Neutrophil (primary cell): Measurements from ENCODE around the gene PAIP2.
A peak's percentile ranks its signal among the peaks of the same experiment; 100 is the strongest.

ENCODE experiments used
- H3K27ac ChIP-seq: fragments of 200-600 bp; sonication (generic); 2 replicates; pipeline ENCODE4 v1.5.1; 2016; ENCODE audit warnings: mild to moderate bottlenecking, moderate library complexity
- H3K27me3 ChIP-seq: fragments of 200-600 bp; sonication (generic); 2 replicates; pipeline ENCODE4 v1.6.0; 2016; ENCODE audit warnings: mild to moderate bottlenecking
- H3K36me3 ChIP-seq: fragments of 200-600 bp; sonication (generic); 2 replicates; pipeline ENCODE4 v1.5.1; 2017
- H3K4me1 ChIP-seq, 2 experiments: fragments of 200-600 bp in 1 of 2; sonication (generic) in 1 of 2; 1 replicate in 1 of 2; 2 replicates in 1 of 2; pipeline versions ENCODE4 v1.5.1 to v1.6.1; 2013 to 2016; ENCODE audit warnings: low read depth in 1 of 2, low read length in 1 of 2, mild to moderate bottlenecking in 1 of 2, moderate library complexity in 1 of 2; ENCODE audit not compliant: control insufficient read depth in 1 of 2, insufficient read depth in 1 of 2
- H3K4me3 ChIP-seq, 2 experiments: fragments of 200-600 bp in 1 of 2; sonication (generic) in 1 of 2; 1 replicate in 1 of 2; 2 replicates in 1 of 2; pipeline ENCODE4 v1.5.1; 2013 to 2016; ENCODE audit warnings: low read depth in 1 of 2, low read length in 1 of 2, mild to moderate bottlenecking in 1 of 2, moderate library complexity in 1 of 2
- H3K9me3 ChIP-seq: fragments of 200-600 bp; sonication (generic); 2 replicates; pipeline ENCODE4 v1.5.1; 2016
- TF ChIP-seq, protein P1 (sequence below): fragments of 200-600 bp; sonication (generic); IDR thresholded peaks from 2 replicates; pipeline ENCODE4 v1.5.1; 2016; ENCODE audit warnings: antibody characterized with exemption

The PAIP2 gene

DNA sequence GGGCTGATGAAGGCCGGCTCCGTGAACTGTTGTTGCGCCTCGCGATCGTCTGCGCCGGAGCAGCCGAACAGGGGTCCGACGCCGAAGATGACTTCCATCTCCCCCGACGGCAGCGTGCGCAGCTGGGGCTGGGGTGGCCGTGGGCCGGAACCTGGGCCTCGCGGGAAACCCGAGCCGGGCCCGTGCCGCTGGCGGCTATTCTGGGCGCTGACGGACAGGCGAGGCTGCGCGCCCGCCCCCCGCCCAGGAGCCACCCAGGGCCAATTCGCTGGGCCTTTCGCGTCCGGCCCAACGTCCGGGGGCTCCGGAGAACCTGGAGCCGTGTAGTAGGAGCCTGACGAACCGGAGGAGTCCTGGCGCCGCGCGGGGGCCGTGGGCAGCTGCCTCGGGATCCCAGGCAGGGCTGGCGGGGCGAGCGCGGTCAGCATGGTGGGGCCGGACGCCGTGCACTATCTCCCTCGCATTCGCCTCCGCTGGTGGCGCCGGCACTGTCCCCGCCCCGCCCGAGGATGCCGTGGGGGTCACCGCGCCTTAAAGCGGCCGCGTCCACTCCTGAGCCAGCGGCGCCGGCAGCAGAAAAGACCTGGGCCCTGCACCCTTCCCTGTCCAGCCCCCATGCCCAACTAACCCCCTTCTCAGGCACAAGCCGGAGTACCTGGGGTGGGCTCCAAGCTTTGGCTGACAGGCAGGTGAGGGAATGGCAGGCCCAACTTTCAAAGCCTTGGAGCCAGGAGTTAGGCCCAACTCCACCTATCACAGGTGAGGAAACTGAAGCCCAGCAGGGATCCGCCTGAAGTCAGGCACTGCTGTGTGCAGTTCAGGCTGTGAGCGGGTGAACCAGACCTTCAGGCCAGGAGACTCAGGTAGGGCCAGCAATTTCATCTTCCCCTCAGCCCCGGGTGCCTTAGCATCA, 53.3 kb downstream of the PAIP2 start, which contains the start of gene PROB1:
TSS of gene PROB1 (minus strand) at position 451 of the 913 bp plus-strand sequence. CDS start at position 428, 23 bp downstream.
- TF ChIP-seq, protein P1, sequence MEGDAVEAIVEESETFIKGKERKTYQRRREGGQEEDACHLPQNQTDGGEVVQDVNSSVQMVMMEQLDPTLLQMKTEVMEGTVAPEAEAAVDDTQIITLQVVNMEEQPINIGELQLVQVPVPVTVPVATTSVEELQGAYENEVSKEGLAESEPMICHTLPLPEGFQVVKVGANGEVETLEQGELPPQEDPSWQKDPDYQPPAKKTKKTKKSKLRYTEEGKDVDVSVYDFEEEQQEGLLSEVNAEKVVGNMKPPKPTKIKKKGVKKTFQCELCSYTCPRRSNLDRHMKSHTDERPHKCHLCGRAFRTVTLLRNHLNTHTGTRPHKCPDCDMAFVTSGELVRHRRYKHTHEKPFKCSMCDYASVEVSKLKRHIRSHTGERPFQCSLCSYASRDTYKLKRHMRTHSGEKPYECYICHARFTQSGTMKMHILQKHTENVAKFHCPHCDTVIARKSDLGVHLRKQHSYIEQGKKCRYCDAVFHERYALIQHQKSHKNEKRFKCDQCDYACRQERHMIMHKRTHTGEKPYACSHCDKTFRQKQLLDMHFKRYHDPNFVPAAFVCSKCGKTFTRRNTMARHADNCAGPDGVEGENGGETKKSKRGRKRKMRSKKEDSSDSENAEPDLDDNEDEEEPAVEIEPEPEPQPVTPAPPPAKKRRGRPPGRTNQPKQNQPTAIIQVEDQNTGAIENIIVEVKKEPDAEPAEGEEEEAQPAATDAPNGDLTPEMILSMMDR, result no peak
- no peak within 1 kb of the TSS for H3K27ac ChIP-seq
- H3K9me3 ChIP-seq, result no peaks in the 10 kb centered on the region
- no peaks in the 10 kb centered on the region for H3K36me3 ChIP-seq
- H3K4me3 ChIP-seq, result peak within 1 kb of the TSS; percentile 59 to 73
- H3K4me1 ChIP-seq, result peaks cover 29 to 32% of the 10 kb centered on the region in 2 experiments
- peaks cover 55% of the 10 kb centered on the region for H3K27me3 ChIP-seq

DNA sequence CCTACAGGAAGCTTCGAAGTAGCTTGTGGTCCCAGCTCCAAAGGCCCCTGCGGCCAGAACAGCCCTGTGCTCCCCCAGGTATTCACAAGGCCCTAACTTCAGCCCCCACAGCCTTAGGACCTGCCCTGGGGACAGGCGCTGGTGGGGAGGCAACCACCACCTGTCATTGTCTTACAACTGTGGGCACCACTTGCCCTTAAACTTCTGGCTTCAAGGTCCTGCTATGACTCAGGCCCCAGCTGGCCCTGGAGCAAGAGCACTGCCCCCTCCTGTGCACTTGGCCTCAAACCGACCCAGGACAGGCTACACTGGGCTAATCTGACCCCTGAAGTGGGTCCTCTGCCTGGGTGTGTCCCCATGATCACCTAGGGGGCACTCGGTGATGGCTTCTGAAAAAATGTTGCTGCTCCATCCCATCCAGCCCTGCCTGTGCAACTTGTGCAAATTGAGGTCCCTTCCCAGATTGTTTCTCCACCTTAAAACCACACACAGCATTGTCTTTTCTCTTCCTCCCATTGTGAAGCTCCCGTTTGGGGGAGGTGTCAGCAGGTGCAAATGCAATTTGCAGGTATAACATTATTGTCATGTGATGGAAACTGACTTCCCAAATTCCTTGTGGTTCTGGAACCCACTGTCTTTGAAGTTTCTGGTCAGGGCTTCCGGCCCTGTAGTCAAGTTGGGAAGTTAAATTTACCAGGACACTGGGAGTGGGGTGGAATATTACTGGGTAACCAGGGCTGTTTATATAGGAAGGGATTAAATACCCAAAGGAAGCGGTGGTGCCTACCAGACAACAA, 54.4 kb downstream of the PAIP2 start:
- Histone ChIP-seq H3K27me3 (peaks cover 49% of the 10 kb centered on the region), H3K27ac (no peak overlapping the region), H3K36me3 (no peaks in the 10 kb centered on the region), H3K9me3 (no peaks in the 10 kb centered on the region), H3K4me3 (no peak overlapping the region), H3K4me1 (peaks cover 29 to 32% of the 10 kb centered on the region in 2 experiments)
- TF ChIP-seq, protein P1, result no peak

DNA sequence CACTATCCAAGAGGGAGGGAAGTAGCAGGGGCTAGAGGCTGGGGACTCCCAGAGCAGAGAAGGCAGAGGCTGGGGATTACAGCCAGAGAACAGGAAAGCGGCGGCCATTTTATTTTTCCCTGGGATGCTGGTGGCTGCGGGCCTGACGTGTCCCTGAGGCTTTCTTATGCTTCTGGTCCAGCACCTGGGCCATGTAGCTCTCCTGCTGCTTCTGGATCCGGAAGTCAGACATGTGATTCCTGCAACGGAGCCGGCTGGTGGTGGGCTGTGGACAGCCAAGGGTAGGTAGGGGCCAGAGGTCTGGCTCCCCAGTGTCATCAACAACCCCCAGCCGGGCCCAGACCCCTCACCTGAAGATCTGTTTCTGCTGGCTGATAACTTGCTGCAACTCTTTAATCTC, 55.0 kb downstream of the PAIP2 start:
- Histone ChIP-seq H3K36me3 (no peaks in the 10 kb centered on the region), H3K27me3 (peaks cover 43% of the 10 kb centered on the region), H3K4me3 (no peak overlapping the region), H3K9me3 (no peaks in the 10 kb centered on the region), H3K27ac (no peak overlapping the region), H3K4me1 (peaks cover 27 to 29% of the 10 kb centered on the region in 2 experiments)
- TF ChIP-seq, protein P1, result no peak

DNA sequence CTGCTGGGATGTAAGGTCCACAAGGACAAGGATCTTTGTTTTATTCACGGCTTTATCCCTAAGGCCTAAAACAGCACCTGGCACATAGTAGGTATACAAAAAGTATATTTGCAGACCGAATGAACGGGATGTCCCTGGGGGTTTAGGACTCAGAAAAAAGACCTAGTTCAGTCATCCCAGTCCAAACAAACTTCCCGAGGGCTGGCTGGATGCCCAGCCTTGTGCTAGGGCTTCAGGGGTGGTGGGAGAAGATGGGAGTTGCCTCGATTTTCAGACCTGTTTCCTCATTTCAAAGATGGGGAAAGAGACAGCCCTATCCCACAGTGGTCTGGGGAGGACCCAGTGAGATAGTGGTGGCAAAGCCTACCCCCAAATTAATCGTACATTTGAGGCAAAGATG, 56.3 kb downstream of the PAIP2 start:
- H3K9me3 ChIP-seq, result no peaks in the 10 kb centered on the region
- TF ChIP-seq, protein P1, result no peak
- no peak overlapping the region for H3K27ac ChIP-seq
- no peak overlapping the region for H3K4me3 ChIP-seq
- no peaks in the 10 kb centered on the region for H3K36me3 ChIP-seq
- H3K27me3 ChIP-seq, result peaks cover 31% of the 10 kb centered on the region
- peaks cover 17 to 19% of the 10 kb centered on the region in 2 experiments for H3K4me1 ChIP-seq

DNA sequence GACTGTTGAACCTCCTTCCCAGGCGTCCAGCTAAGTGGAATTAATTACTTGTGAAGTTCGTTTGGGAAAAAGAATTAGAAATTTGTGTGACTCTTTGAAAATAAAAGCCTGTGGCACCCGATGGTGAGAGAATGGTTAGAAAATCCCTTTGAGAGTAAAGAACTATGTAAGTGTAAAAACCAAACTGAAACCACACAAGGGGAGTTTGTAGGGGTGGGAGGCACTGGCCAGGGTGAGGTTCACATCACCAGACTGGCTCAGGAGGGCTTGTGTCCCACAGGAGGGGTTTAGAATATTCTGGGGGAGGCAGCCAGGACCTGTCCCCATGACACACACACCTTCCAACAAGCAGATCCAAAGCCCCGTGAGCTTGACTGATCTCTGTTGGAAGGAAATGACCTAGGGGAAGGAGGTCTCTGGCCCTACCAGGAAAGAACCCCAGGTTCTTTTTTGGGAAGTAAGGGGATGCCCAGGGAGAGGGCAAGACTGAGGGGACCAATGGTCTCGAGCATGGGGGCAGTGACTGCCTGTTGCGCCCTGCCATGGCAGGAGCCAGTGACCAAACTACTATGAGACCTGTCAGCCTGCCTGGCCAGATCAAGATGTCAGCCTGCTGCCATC, 58.0 kb downstream of the PAIP2 start:
- H3K9me3 ChIP-seq, result no peaks in the 10 kb centered on the region
- no peak overlapping the region for H3K4me3 ChIP-seq
- peaks cover 13 to 17% of the 10 kb centered on the region in 2 experiments for H3K4me1 ChIP-seq
- H3K27me3 ChIP-seq, result peaks cover 14% of the 10 kb centered on the region
- no peak overlapping the region for H3K27ac ChIP-seq
- TF ChIP-seq, protein P1, result no peak
- H3K36me3 ChIP-seq, result no peaks in the 10 kb centered on the region
